WTC11 (cell line): ENCODE results near the gene RAD54L2. TPM values are rescaled to one million over a fixed set of nuclear protein-coding genes. Genes with fewer than 3 reads are reported as not detected.
"Not testable (repeated sequence)": the region's sequence is repeated elsewhere in the genome, so short reads cannot be mapped to it uniquely, and the experiment has no call there.

Experiments used
- ATAC-seq: fragments of 200-7000 bp; cut with Tn5 transposase; 2 replicates; pipeline ENCODE4 v1.10.0; 2021; ENCODE audit warnings: mild to moderate bottlenecking, moderate library complexity
- CTCF ChIA-PET: fragments of 300-600 bp; sonication (Branson Sonifier 250); formaldehyde crosslinking; loops from one replicate; lab custom pipeline; 2021; ENCODE audit warnings: antibody characterized with exemption; lab: Charles Lee
- POLR2A ChIA-PET: fragments of 350-600 bp; sonication (Branson Sonifier 250); formaldehyde crosslinking; loops from one replicate; lab custom pipeline; 2021; ENCODE audit warnings: antibody characterized with exemption; lab: Charles Lee
- DNase-seq: peaks from one replicate; pipeline ENCODE4 v3.0.0; 2021; ENCODE audit warnings: low spot score
- H3K27ac Mint-ChIP-seq: 2 replicates; pipeline ENCODE4 v1.8.0; 2021; ENCODE audit warnings: mixed read lengths
- H3K27me3 Mint-ChIP-seq: 2 replicates; pipeline ENCODE4 v1.8.0; 2021; ENCODE audit warnings: low read depth, mild to moderate bottlenecking, moderate library complexity, mixed read lengths
- H3K36me3 Mint-ChIP-seq: 2 replicates; pipeline ENCODE4 v1.8.0; 2021; ENCODE audit warnings: mixed read lengths
- H3K4me1 Mint-ChIP-seq: 2 replicates; pipeline ENCODE4 v1.8.0; 2022; ENCODE audit warnings: mixed read lengths
- H3K4me3 Mint-ChIP-seq: 2 replicates; pipeline ENCODE4 v1.8.0; 2021; ENCODE audit warnings: mild to moderate bottlenecking, moderate library complexity, mixed read lengths
- H3K9me3 Mint-ChIP-seq: 2 replicates; pipeline ENCODE4 v1.8.0; 2021; ENCODE audit warnings: mixed read lengths
- CBFB ChIP-seq: sonication (generic); formaldehyde crosslinking; IDR thresholded peaks from 2 replicates; pipeline ENCODE4 v1.8.1; 2022; ENCODE audit warnings: mild to moderate bottlenecking, low read depth, missing genetic modification reagents
- CREB1 ChIP-seq: sonication (generic); formaldehyde crosslinking; IDR thresholded peaks from 2 replicates; pipeline ENCODE4 v1.8.0; 2023; ENCODE audit warnings: mild to moderate bottlenecking, missing genetic modification reagents
- ELF4 ChIP-seq: sonication (generic); formaldehyde crosslinking; IDR thresholded peaks from 2 replicates; pipeline ENCODE4 v1.8.1; 2022; ENCODE audit warnings: low read depth, mild to moderate bottlenecking, moderate library complexity, missing genetic modification reagents
- GABPB1 ChIP-seq: sonication (generic); formaldehyde crosslinking; IDR thresholded peaks from 2 replicates; pipeline ENCODE4 v1.8.1; 2023; ENCODE audit warnings: mild to moderate bottlenecking, missing genetic modification reagents
- SMAD3 ChIP-seq: sonication (generic); formaldehyde crosslinking; IDR thresholded peaks from 2 replicates; pipeline ENCODE4 v1.8.0; 2022; ENCODE audit warnings: missing genetic modification reagents, mild to moderate bottlenecking, borderline replicate concordance
- TEAD1 ChIP-seq: sonication (generic); formaldehyde crosslinking; IDR thresholded peaks from 2 replicates; pipeline ENCODE4 v1.8.0; 2022; ENCODE audit warnings: mild to moderate bottlenecking, missing genetic modification reagents
- ZNF317 ChIP-seq: sonication (generic); formaldehyde crosslinking; IDR thresholded peaks from 2 replicates; pipeline ENCODE4 v1.8.1; 2023; ENCODE audit warnings: low read depth, mild to moderate bottlenecking, moderate library complexity, missing genetic modification reagents, borderline replicate concordance
- total RNA-seq: library from RNA; stranded (reverse); gene quantifications from 3 replicates; pipeline ENCODE4 v1.2.3, GENCODE V29; 2021
- TF ChIP-seq, protein P1 (sequence below): sonication (generic); formaldehyde crosslinking; IDR thresholded peaks from 2 replicates; pipeline ENCODE4 v1.8.0; 2022; ENCODE audit warnings: mild to moderate bottlenecking, missing genetic modification reagents
- TF ChIP-seq, protein P2 (sequence below): fragments of 200-600 bp; IDR thresholded peaks from 2 replicates; pipeline ENCODE4 v1.8.0; 2022; ENCODE audit warnings: antibody characterized with exemption
- TF ChIP-seq, protein P3 (sequence below): sonication (generic); formaldehyde crosslinking; IDR thresholded peaks from 2 replicates; pipeline ENCODE4 v1.8.1; 2023; ENCODE audit warnings: mild to moderate bottlenecking, missing genetic modification reagents, moderate library complexity
- TF ChIP-seq, protein P4 (sequence below): sonication (generic); formaldehyde crosslinking; IDR thresholded peaks from 2 replicates; pipeline ENCODE4 v1.8.1; 2022; ENCODE audit warnings: low read depth, missing genetic modification reagents, borderline replicate concordance
- TF ChIP-seq, protein P5 (sequence below): sonication (generic); formaldehyde crosslinking; IDR thresholded peaks from 2 replicates; pipeline ENCODE4 v1.8.0; 2023; ENCODE audit warnings: mild to moderate bottlenecking, missing genetic modification reagents
- TF ChIP-seq, protein P6 (sequence below): sonication (generic); formaldehyde crosslinking; IDR thresholded peaks from 2 replicates; pipeline ENCODE4 v1.8.1; 2022; ENCODE audit warnings: missing genetic modification reagents, borderline replicate concordance
- TF ChIP-seq, protein P7 (sequence below): sonication (generic); formaldehyde crosslinking; IDR thresholded peaks from 2 replicates; pipeline ENCODE4 v1.8.1; 2022; ENCODE audit warnings: low read depth, mild to moderate bottlenecking, moderate library complexity, missing genetic modification reagents, borderline replicate concordance

Gene RAD54L2
- total RNA-seq, 1 experiment from 2014 or later: 29.5 TPM

DNA sequence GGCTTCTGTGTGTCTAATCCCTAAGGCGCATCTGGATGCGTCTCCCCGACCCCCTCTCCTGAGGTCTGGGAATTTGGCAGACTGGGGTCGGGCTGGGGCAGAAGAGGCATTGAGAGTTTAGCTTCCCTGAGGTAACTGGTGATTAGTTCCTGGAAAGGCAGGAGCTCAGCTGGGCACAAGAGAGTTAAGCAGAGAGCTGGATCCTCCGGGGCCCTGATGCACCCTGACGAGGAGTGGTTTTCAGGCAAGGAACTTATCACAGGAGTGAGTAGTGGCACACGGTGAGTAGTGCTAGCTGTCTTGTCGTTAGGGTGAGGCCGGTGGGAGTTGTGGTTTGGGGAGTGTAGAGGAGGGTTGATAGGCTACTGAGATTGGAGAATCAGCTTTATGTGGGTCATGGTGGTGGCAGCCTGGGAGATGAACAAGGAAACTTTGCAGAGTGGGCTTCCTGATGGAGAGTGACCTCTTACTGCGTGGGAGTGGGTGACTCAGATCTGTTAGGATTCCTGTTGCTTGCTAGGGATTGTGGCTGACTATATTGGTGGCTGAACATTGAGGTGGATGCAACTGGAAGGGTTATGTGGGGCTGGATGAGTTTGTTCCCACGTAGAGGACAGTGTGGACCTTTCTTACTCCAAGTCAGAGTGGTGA, 897 bp downstream of the RAD54L2 start (continued):
- TF ChIP-seq TEAD1 (no peak), CBFB (CRISPR knock-in tag) (no peak), ELF4 (CRISPR knock-in tag) (no peak), CREB1 (no peak)
- TF ChIP-seq, protein P1, sequence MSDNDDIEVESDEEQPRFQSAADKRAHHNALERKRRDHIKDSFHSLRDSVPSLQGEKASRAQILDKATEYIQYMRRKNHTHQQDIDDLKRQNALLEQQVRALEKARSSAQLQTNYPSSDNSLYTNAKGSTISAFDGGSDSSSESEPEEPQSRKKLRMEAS (CRISPR knock-in tag): no peak
- TF ChIP-seq, protein P2, sequence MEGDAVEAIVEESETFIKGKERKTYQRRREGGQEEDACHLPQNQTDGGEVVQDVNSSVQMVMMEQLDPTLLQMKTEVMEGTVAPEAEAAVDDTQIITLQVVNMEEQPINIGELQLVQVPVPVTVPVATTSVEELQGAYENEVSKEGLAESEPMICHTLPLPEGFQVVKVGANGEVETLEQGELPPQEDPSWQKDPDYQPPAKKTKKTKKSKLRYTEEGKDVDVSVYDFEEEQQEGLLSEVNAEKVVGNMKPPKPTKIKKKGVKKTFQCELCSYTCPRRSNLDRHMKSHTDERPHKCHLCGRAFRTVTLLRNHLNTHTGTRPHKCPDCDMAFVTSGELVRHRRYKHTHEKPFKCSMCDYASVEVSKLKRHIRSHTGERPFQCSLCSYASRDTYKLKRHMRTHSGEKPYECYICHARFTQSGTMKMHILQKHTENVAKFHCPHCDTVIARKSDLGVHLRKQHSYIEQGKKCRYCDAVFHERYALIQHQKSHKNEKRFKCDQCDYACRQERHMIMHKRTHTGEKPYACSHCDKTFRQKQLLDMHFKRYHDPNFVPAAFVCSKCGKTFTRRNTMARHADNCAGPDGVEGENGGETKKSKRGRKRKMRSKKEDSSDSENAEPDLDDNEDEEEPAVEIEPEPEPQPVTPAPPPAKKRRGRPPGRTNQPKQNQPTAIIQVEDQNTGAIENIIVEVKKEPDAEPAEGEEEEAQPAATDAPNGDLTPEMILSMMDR: no peak
- TF ChIP-seq, protein P3, sequence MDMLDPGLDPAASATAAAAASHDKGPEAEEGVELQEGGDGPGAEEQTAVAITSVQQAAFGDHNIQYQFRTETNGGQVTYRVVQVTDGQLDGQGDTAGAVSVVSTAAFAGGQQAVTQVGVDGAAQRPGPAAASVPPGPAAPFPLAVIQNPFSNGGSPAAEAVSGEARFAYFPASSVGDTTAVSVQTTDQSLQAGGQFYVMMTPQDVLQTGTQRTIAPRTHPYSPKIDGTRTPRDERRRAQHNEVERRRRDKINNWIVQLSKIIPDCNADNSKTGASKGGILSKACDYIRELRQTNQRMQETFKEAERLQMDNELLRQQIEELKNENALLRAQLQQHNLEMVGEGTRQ (CRISPR knock-in tag): no peak
- TF ChIP-seq, protein P4, sequence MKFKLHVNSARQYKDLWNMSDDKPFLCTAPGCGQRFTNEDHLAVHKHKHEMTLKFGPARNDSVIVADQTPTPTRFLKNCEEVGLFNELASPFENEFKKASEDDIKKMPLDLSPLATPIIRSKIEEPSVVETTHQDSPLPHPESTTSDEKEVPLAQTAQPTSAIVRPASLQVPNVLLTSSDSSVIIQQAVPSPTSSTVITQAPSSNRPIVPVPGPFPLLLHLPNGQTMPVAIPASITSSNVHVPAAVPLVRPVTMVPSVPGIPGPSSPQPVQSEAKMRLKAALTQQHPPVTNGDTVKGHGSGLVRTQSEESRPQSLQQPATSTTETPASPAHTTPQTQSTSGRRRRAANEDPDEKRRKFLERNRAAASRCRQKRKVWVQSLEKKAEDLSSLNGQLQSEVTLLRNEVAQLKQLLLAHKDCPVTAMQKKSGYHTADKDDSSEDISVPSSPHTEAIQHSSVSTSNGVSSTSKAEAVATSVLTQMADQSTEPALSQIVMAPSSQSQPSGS (CRISPR knock-in tag): no peak
- TF ChIP-seq, all 79 proteins: peak for 0

DNA sequence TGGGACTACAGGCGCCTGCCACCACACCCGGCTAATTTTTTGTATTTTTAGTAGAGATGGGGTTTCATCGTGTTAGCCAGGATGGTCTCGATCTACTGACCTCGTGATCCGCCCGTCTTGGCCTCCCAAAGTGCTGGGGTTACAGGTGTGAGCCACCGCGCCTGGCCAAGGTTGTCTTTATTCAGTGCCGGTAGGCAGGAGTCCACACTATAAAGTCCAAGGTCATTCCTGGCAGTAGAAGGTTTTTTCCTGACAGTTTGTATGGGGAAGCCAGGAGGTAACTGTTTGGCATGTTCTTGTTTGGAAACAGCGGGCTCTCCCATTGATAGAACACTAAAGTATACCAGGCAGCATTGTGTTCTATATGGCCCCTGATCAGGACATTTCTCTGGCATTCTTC, 4.1 kb downstream of the RAD54L2 start:
- peaks cover 26% of the 10 kb centered on the region for H3K4me1 Mint-ChIP-seq
- POLR2A ChIA-PET: interaction anchor here (0.5 kb wide), 1 partner anchor 49 kb away, joined by 4 read pairs; no protein-coding TSS in a partner anchor
- DNase-seq, CTCF ChIA-PET, H3K4me3 Mint-ChIP-seq, H3K36me3 Mint-ChIP-seq, H3K9me3 Mint-ChIP-seq, H3K27ac Mint-ChIP-seq, H3K27me3 Mint-ChIP-seq, ATAC-seq: not testable (repeated sequence)

DNA sequence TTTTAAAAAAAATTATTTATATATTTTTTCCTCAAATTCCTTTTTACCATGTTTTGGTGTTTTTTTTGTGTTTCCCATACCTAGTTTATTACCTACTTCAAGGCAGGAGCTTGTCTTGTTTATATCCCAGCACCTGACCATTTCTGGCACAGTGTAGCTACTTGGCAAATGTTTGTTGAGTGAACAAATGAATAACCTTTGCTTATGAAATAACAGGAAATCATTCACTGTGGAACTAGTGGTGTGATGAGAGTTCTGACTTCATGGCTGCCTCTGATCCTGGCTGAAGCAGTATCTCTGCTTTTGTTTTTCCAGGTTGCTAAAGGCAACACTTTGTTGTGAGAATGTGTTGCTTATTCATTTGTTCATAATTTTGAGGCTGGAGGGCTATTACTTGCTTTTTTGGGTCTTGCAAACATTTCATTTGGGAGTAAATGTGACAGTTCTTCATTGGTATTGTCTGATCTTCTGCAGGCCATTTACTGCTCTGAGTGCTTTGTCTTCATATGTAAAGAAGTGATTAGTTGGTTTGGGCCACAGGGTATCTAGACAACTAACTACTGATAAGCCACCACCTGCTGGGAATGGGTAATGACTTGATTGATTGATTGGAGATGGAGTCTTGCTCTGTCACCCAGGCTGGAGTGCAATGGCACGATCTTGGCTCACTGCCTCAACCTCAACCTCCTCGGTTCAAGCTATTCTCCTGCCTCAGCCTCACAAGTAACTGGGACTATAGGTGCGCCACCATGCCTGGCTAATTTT, 5.7 kb downstream of the RAD54L2 start:
- TF ChIP-seq, protein P5, sequence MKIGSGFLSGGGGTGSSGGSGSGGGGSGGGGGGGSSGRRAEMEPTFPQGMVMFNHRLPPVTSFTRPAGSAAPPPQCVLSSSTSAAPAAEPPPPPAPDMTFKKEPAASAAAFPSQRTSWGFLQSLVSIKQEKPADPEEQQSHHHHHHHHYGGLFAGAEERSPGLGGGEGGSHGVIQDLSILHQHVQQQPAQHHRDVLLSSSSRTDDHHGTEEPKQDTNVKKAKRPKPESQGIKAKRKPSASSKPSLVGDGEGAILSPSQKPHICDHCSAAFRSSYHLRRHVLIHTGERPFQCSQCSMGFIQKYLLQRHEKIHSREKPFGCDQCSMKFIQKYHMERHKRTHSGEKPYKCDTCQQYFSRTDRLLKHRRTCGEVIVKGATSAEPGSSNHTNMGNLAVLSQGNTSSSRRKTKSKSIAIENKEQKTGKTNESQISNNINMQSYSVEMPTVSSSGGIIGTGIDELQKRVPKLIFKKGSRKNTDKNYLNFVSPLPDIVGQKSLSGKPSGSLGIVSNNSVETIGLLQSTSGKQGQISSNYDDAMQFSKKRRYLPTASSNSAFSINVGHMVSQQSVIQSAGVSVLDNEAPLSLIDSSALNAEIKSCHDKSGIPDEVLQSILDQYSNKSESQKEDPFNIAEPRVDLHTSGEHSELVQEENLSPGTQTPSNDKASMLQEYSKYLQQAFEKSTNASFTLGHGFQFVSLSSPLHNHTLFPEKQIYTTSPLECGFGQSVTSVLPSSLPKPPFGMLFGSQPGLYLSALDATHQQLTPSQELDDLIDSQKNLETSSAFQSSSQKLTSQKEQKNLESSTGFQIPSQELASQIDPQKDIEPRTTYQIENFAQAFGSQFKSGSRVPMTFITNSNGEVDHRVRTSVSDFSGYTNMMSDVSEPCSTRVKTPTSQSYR (CRISPR knock-in tag): no peak
- TF ChIP-seq, protein P6, sequence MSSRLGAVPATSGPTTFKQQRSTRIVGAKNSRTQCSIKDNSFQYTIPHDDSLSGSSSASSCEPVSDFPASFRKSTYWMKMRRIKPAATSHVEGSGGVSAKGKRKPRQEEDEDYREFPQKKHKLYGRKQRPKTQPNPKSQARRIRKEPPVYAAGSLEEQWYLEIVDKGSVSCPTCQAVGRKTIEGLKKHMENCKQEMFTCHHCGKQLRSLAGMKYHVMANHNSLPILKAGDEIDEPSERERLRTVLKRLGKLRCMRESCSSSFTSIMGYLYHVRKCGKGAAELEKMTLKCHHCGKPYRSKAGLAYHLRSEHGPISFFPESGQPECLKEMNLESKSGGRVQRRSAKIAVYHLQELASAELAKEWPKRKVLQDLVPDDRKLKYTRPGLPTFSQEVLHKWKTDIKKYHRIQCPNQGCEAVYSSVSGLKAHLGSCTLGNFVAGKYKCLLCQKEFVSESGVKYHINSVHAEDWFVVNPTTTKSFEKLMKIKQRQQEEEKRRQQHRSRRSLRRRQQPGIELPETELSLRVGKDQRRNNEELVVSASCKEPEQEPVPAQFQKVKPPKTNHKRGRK: no peak
- TF ChIP-seq SMAD3 (CRISPR knock-in tag): no peak
- TF ChIP-seq ZNF317: no peak
- no peak for TF ChIP-seq CREB1
- TF ChIP-seq, protein P7, sequence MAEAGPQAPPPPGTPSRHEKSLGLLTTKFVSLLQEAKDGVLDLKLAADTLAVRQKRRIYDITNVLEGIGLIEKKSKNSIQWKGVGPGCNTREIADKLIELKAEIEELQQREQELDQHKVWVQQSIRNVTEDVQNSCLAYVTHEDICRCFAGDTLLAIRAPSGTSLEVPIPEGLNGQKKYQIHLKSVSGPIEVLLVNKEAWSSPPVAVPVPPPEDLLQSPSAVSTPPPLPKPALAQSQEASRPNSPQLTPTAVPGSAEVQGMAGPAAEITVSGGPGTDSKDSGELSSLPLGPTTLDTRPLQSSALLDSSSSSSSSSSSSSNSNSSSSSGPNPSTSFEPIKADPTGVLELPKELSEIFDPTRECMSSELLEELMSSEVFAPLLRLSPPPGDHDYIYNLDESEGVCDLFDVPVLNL: no peak
- no peak for TF ChIP-seq GABPB1
- Mint-ChIP-seq H3K4me1 (peaks cover 23% of the 10 kb centered on the region), H3K4me3 (no peak overlapping the region), H3K27me3 (no peaks in the 10 kb centered on the region), H3K36me3 (peaks cover 3% of the 10 kb centered on the region; the same call in 1 of the 2 replicates), H3K9me3 (no peaks in the 10 kb centered on the region), H3K27ac (peak overlapping the region; percentile 77; the same call in 1 of the 2 replicates)
- ChIA-PET CTCF (interaction anchor here (1.2 kb wide), 1 partner anchor 42 kb away, joined by 4 read pairs; no protein-coding TSS in a partner anchor), POLR2A (no interaction called here)
- no peak for ATAC-seq
- DNase-seq: no peak
